ENCODE measurements around the gene SEPTIN5.
A peak's percentile ranks its signal among the peaks of the same experiment; 100 is the strongest.
"Not testable (repeated sequence)": the region's sequence is repeated elsewhere in the genome, so short reads cannot be mapped to it uniquely, and the experiment has no call there.

The SEPTIN5 gene

GRCh38 chr22:19680911-19681862, 33.1 kb upstream of the SEPTIN5 start:
- DNase-seq = no peak

- DNase-seq = no peak
These were observed 32.4 kb upstream of the SEPTIN5 start for GRCh38 chr22:19681863-19682245.

GRCh38 chr22:19686946-19687345, 27.4 kb upstream of the SEPTIN5 start:
- DNase-seq = no peak

GRCh38 chr22:19687561-19688300, 26.6 kb upstream of the SEPTIN5 start:
- DNase-seq = peak in 1 of 2 experiments; percentile 18

GRCh38 chr22:19688301-19689290, 25.7 kb upstream of the SEPTIN5 start:
- DNase-seq = no peak

- DNase-seq = no peak
These were observed 24.9 kb upstream of the SEPTIN5 start for GRCh38 chr22:19689408-19689807.

- no peak for DNase-seq
These were observed 23.1 kb upstream of the SEPTIN5 start for GRCh38 chr22:19691007-19691720.

GRCh38 chr22:19691721-19692341, 22.5 kb upstream of the SEPTIN5 start:
- DNase-seq = no peak

GRCh38 chr22:19693581-19693980, 20.7 kb upstream of the SEPTIN5 start:
- no peak for DNase-seq

- no peak for DNase-seq
These were observed 20.2 kb upstream of the SEPTIN5 start for GRCh38 chr22:19693981-19694670.

GRCh38 chr22:19694696-19695095, 19.6 kb upstream of the SEPTIN5 start:
- no peak for DNase-seq

- no peak for DNase-seq
These were observed 17.6 kb upstream of the SEPTIN5 start for GRCh38 chr22:19696504-19697276.

GRCh38 chr22:19697871-19698270, 16.4 kb upstream of the SEPTIN5 start:
- DNase-seq = not testable (repeated sequence)

- DNase-seq = no peak
These were observed 13.4 kb upstream of the SEPTIN5 start for GRCh38 chr22:19700790-19701419.

GRCh38 chr22:19701420-19702145, 12.7 kb upstream of the SEPTIN5 start:
- no peak for DNase-seq

GRCh38 chr22:19703869-19704268, 10.4 kb upstream of the SEPTIN5 start:
- no peak for DNase-seq

- DNase-seq = no peak
These were observed 9.8 kb upstream of the SEPTIN5 start for GRCh38 chr22:19704355-19705015.
